Stimulated activated CD8-positive, alpha-beta memory T cell treated with anti-CD3 and anti-CD28 coated beads, Interleukin-2, amount 100 ng/mL, for 1 hour (primary cell): ENCODE measurements around the gene ANGPTL2.

ENCODE experiments used
- DNase-seq, 2 donors: peaks; one replicate each; pipeline ENCODE4 v3.0.0-alpha.2; 2020; ENCODE audit warnings: low read depth in 2 of 2

The ANGPTL2 gene

GRCh38 chr9:127136081-127136879, 13.8 kb upstream of the ANGPTL2 start:
- DNase-seq = no peak

- DNase-seq = no peak
These were observed 12.8 kb upstream of the ANGPTL2 start for GRCh38 chr9:127135056-127135745.

GRCh38 chr9:127133739-127134167, 11.3 kb upstream of the ANGPTL2 start:
- DNase-seq = no peak

GRCh38 chr9:127132921-127133647, 10.6 kb upstream of the ANGPTL2 start:
- no peak for DNase-seq

- DNase-seq = no peak
These were observed 9.9 kb upstream of the ANGPTL2 start for GRCh38 chr9:127132375-127132774.

GRCh38 chr9:127131871-127132270, 9.4 kb upstream of the ANGPTL2 start:
- DNase-seq = no peak

GRCh38 chr9:127130661-127131538, 8.5 kb upstream of the ANGPTL2 start:
- no peak for DNase-seq

GRCh38 chr9:127130235-127130634, 7.8 kb upstream of the ANGPTL2 start:
- DNase-seq = no peak

- DNase-seq = no peak
These were observed 7.3 kb upstream of the ANGPTL2 start for GRCh38 chr9:127129718-127130085.

GRCh38 chr9:127129073-127129717, 6.8 kb upstream of the ANGPTL2 start:
- no peak for DNase-seq

GRCh38 chr9:127128341-127129072, 6.1 kb upstream of the ANGPTL2 start:
- DNase-seq = no peak

GRCh38 chr9:127126971-127127370, 4.5 kb upstream of the ANGPTL2 start:
- no peak for DNase-seq

GRCh38 chr9:127124792-127125191, 2.4 kb upstream of the ANGPTL2 start:
- DNase-seq = no peak

GRCh38 chr9:127124111-127124531, 1.7 kb upstream of the ANGPTL2 start:
- no peak for DNase-seq

- DNase-seq = no peak
These were observed 842 bp upstream of the ANGPTL2 start for GRCh38 chr9:127123064-127123890.

GRCh38 chr9:127121628-127122175, 733 bp downstream of the ANGPTL2 start:
- DNase-seq = no peak

- no peak for DNase-seq
These were observed 3.1 kb downstream of the ANGPTL2 start for GRCh38 chr9:127119320-127119709.

- no peak for DNase-seq
These were observed 3.7 kb downstream of the ANGPTL2 start for GRCh38 chr9:127118597-127119319.
